HL-60/S4 treated with retinoic acid at 250 ng/mL for 4 days and 3 days (cell line): ENCODE data around the gene NDUFAF4.
"Not testable (repeated sequence)": the region's sequence is repeated elsewhere in the genome, so short reads cannot be mapped to it uniquely, and the experiment has no call there.

Source experiments
- in situ Hi-C: fragments of 300-500 bp; cut with MboI; formaldehyde crosslinking; loops from 2 replicates; pipeline ENCODE4 v1.7.0; 2022; ENCODE audit warnings: low sequenced_read_pairs

NDUFAF4 gene

GRCh38 chr6:96899451-96899998, 1.8 kb upstream of the NDUFAF4 start:
- in situ Hi-C loops, result no loop called here

- in situ Hi-C loops, result no loop called here
Measured at GRCh38 chr6:96899019-96899418, 1.3 kb upstream of the NDUFAF4 start.

GRCh38 chr6:96898241-96898851, 655 bp upstream of the NDUFAF4 start:
- in situ Hi-C loops, result no loop called here

GRCh38 chr6:96889146-96889545, 8.5 kb downstream of the NDUFAF4 start:
- in situ Hi-C loops, result no loop called here

- in situ Hi-C loops, result no loop called here
Measured at GRCh38 chr6:96888745-96889144, 8.9 kb downstream of the NDUFAF4 start.

GRCh38 chr6:96886519-96886918, 11.2 kb downstream of the NDUFAF4 start:
- in situ Hi-C loops, result no loop called here

- in situ Hi-C loops, result not testable (repeated sequence)
Measured at GRCh38 chr6:96885187-96885631, 12.5 kb downstream of the NDUFAF4 start.

- in situ Hi-C loops, result no loop called here
Measured at GRCh38 chr6:96878143-96878542, 19.5 kb downstream of the NDUFAF4 start.

- in situ Hi-C loops, result no loop called here
Measured at GRCh38 chr6:96876886-96877545, 20.7 kb downstream of the NDUFAF4 start.

GRCh38 chr6:96872976-96873375, 24.7 kb downstream of the NDUFAF4 start:
- in situ Hi-C loops, result no loop called here

GRCh38 chr6:96865055-96865405, 32.7 kb downstream of the NDUFAF4 start:
- in situ Hi-C loops, result no loop called here

- in situ Hi-C loops, result no loop called here
Measured at GRCh38 chr6:96864216-96865054, 33.3 kb downstream of the NDUFAF4 start.

GRCh38 chr6:96862560-96862959, 35.1 kb downstream of the NDUFAF4 start:
- in situ Hi-C loops, result no loop called here

- in situ Hi-C loops, result no loop called here
Measured at GRCh38 chr6:96861588-96861987, 36.1 kb downstream of the NDUFAF4 start.

- in situ Hi-C loops, result no loop called here
Measured at GRCh38 chr6:96856856-96857255, 40.8 kb downstream of the NDUFAF4 start.

GRCh38 chr6:96853083-96853482, 44.6 kb downstream of the NDUFAF4 start:
- in situ Hi-C loops, result no loop called here

- in situ Hi-C loops, result no loop called here
Measured at GRCh38 chr6:96852605-96853004, 45.1 kb downstream of the NDUFAF4 start.

GRCh38 chr6:96851858-96852257, 45.8 kb downstream of the NDUFAF4 start:
- in situ Hi-C loops, result no loop called here

GRCh38 chr6:96849615-96850014, 48.1 kb downstream of the NDUFAF4 start:
- in situ Hi-C loops, result no loop called here

- in situ Hi-C loops, result no loop called here
Measured at GRCh38 chr6:96844530-96844929, 53.2 kb downstream of the NDUFAF4 start.

GRCh38 chr6:96841345-96841744, 56.3 kb downstream of the NDUFAF4 start:
- in situ Hi-C loops, result no loop called here
